GM06990 (cell line): ENCODE data around the gene SLC16A8.

Source experiments
- DNase-seq: peaks from one replicate; pipeline ENCODE4 v3.0.0-alpha.2; 2011; ENCODE audit not compliant: insufficient read length; ENCODE audit errors: extremely low read depth
- H3K27me3 ChIP-seq: replicated peaks from 2 replicates; pipeline ENCODE4 v1.6.0; 2011; ENCODE audit warnings: low read length; ENCODE audit not compliant: control insufficient read depth, insufficient read depth
- H3K36me3 ChIP-seq: 2 replicates; pipeline ENCODE4 v1.5.1; 2011; ENCODE audit warnings: low read length; ENCODE audit not compliant: control insufficient read depth, insufficient read depth
- H3K4me3 ChIP-seq: replicated peaks from 2 replicates; pipeline ENCODE4 v1.5.1; 2011; ENCODE audit warnings: low read depth, mild to moderate bottlenecking, control low read depth, low read length
- CTCF ChIP-seq: IDR thresholded peaks from 2 replicates; pipeline ENCODE4 v1.5.1; 2011; ENCODE audit warnings: low read length, control low read depth, mild to moderate bottlenecking, inconsistent platforms; ENCODE audit not compliant: insufficient read depth, poor library complexity, severe bottlenecking

The SLC16A8 gene

GRCh38 chr22:38077595-38077994 is 6.4 kb downstream of the SLC16A8 start:
- peaks cover 5% of the 10 kb centered on the region for H3K36me3 ChIP-seq
- H3K27me3 ChIP-seq = no peaks in the 10 kb centered on the region; the same call in 1 of the 2 replicates
- TF ChIP-seq CTCF = no peak
- no peak for DNase-seq
- H3K4me3 ChIP-seq = no peak overlapping the region

DNA sequence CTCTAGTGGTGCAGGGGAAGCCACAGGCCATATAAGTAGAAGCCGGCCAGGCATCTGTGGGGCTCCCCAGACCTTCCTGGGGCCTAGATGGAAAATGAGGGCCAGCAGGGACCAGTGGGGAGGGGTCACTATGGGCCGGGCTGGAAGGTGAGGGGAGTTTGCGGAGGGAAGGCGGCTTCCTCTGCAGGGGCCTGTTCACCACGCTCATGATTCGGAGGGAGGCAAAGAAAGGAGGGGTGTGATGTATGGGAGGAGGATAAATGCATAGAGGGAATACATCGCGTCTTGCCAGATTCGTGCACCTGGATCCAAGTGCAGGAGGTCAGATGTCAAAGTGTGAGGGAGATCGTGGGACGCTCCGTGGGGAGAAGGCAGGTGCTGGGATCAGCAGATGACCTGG is 6.9 kb downstream of the SLC16A8 start:
- no peak overlapping the region for H3K4me3 ChIP-seq
- H3K36me3 ChIP-seq = peaks cover 7% of the 10 kb centered on the region
- no peak for TF ChIP-seq CTCF

GRCh38 chr22:38075961-38076360 is 8.0 kb downstream of the SLC16A8 start:
- H3K36me3 ChIP-seq = peaks cover 7% of the 10 kb centered on the region
- no peak for DNase-seq

More for the DNA sequence above, 6.9 kb downstream of the SLC16A8 start:
- H3K27me3 ChIP-seq = no peaks in the 10 kb centered on the region; the same call in 1 of the 2 replicates
- DNase-seq = no peak

DNA sequence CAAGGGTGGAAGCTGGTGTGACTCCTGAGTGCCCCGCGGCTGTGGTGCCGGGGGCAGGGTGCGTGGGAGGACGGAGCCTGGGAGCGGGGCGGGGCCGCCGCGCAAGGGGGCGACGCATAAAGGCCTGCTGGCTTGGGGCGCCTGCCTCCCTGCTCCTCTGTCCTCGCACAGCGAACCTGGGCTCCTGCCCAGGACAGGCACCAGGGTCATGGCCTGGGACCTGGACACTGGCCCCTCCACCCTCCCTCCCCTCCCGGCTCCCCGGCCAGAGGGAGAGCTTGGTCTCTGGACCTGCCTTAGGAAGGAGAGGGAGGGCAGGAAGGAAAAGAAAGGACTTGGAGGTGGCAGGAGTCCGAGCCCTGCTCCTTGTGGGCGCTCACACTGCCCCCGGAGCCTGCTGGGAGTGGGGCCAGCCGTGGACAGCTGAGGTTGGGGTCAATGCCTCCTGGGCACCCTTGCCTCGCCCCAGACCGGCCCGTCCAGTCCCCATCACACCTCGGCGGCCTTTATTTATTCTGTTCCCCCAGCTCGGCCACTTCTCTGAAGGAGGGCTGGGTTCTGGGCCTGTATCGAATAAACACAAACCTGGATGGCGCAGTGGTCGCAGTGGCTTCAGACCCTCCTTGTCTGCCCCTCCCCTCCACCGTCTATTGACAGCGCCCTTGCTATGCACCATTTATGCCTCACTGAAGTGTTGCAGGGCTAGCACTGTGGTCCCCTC is 8.7 kb downstream of the SLC16A8 start:
- peaks cover 8% of the 10 kb centered on the region for H3K36me3 ChIP-seq
- TF ChIP-seq CTCF = no peak
- no peak overlapping the region for H3K4me3 ChIP-seq
- no peaks in the 10 kb centered on the region; the same call in 1 of the 2 replicates for H3K27me3 ChIP-seq
- no peak for DNase-seq

More at GRCh38 chr22:38075961-38076360, 8.0 kb downstream of the SLC16A8 start:
- Histone ChIP-seq H3K27me3 (no peaks in the 10 kb centered on the region; the same call in 1 of the 2 replicates), H3K4me3 (no peak overlapping the region)
- TF ChIP-seq CTCF = no peak

GRCh38 chr22:38074181-38075104 is 9.5 kb downstream of the SLC16A8 start:
- no peaks in the 10 kb centered on the region for H3K27me3 ChIP-seq
- no peak for DNase-seq

More at GRCh38 chr22:38074181-38075104, 9.5 kb downstream of the SLC16A8 start:
- TF ChIP-seq CTCF = no peak
- peaks cover 9% of the 10 kb centered on the region for H3K36me3 ChIP-seq
- no peak overlapping the region for H3K4me3 ChIP-seq
